Embryonic facial prominence (tissue), 1 donor: ENCODE data around the gene SLC37A4.
A peak's percentile ranks its signal among the peaks of the same experiment; 100 is the strongest.
"Not testable (repeated sequence)": the region's sequence is repeated elsewhere in the genome, so short reads cannot be mapped to it uniquely, and the experiment has no call there.

ENCODE experiments used
- DNase-seq: peaks from one replicate; pipeline ENCODE4 v3.0.0-alpha.2; 2016; ENCODE audit errors: extremely low spot score

SLC37A4 gene

DNA sequence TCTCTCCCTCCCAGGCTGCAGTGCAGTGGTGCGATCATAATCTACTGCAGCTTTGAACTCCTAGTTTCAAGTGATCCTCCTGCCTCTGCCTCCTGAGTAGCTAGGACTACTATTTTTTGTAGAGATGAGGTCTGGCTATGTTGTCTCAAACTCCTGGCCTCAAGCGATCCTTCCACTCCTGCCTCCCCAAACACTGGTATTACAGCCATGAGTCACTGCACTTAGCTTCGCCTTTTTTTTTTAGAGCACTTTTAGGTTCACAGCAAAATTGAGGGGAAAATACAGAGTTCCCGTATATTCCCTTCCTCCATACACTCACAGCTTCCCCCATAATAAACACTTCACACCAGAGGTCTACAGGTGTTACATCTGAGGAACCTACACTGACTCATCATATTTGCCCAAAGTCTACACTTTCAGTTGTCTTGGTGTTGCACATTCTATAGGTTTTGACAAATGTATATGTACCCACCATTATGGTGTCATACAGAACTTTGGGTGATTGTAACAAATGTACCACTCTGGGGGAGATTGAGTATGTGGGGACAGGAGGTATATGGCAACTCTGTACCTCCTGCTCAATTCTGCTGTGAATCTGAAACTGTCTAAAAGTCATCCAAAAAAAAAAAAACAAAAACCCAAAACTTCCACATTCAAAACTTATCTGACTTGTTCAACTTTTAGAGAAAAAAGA, 11.3 kb upstream of the SLC37A4 start:
- no peak for DNase-seq

DNA sequence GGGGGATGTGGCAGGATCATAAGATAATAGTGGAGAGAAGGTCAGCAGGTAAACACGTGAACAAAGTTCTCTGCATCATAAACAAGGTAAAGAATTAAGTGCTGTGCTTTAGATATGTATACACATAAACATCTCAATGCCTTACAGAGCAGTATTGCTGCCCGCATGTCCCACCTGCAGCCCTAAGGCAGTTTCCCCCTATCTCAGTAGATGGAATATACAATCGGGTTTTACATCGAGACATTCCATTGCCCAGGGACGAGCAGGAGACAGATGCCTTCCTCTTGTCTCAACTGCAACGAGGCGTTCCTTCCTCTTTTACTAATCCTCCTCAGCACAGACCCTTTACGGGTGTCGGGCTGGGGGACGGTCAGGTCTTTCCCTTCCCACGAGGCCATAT, 8.8 kb upstream of the SLC37A4 start:
- DNase-seq, result not testable (repeated sequence)

- no peak for DNase-seq
Measured at GRCh38 chr11:119038884-119039283, 8.2 kb upstream of the SLC37A4 start.

DNA sequence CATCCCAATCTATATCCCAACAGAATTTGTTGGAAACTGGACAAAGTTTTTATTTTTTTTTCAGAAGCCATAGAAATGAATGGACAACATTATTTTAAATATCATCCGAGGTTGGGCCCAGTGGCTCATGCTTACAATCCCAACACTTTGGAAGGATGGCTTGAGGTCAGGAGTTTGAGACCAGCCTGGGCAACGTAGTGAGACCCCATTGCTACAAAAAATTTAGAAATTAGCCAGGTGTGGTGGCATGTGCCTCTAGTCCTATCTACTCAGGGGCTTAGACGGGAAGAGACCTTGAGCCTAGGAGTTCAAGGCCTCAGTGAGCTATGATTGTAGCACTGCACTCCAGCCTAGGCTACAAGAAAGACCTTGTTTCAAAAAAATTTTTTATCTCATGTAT, 4.1 kb upstream of the SLC37A4 start:
- DNase-seq, result no peak

- DNase-seq, result not testable (repeated sequence)
Measured at GRCh38 chr11:119033421-119033820, 2.7 kb upstream of the SLC37A4 start.

DNA sequence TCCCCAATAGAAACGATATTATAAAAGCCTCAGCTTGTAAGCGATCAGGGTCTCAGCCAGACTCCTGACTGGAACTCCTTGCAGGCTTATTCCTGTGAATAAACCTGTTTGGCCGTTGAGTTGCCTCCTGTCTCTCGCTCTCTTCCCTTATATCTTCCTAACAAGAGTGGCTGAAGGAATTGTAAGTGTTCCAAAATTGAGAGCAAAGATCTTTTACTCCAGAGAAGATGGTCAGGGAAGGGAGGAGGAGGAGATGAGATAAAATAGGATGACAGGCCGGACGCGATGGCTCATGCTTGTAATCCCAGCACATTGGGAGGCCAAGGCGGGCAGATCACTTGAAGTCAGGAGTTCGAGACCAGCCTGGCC, 1.2 kb upstream of the SLC37A4 start:
- DNase-seq, result no peak

DNA sequence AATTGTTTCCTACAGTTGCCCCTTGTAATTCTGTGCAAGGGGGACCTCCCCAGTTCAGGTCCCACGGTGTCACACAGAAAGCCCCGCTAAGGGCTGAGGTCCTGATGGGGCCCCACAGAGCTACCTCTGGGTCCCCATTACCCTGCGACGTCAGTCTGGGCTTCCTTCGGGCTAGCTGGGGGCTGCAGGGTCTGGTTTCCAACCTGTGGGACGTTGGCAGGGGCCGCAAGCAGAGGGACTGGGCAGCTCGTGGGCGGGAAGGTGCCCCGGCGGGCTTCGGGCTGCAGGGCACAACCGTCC, 698 bp downstream of the SLC37A4 start:
- DNase-seq, result no peak

GRCh38 chr11:119029340-119030028, 1.2 kb downstream of the SLC37A4 start:
- DNase-seq, result no peak

- DNase-seq, result no peak
Measured at GRCh38 chr11:119029069-119029339, 1.7 kb downstream of the SLC37A4 start.

GRCh38 chr11:119028346-119029068, 2.2 kb downstream of the SLC37A4 start:
- no peak for DNase-seq

- no peak for DNase-seq
Measured at GRCh38 chr11:119027561-119028345, 2.9 kb downstream of the SLC37A4 start.

- DNase-seq, result no peak
Measured at GRCh38 chr11:119026970-119027369, 3.7 kb downstream of the SLC37A4 start.

DNA sequence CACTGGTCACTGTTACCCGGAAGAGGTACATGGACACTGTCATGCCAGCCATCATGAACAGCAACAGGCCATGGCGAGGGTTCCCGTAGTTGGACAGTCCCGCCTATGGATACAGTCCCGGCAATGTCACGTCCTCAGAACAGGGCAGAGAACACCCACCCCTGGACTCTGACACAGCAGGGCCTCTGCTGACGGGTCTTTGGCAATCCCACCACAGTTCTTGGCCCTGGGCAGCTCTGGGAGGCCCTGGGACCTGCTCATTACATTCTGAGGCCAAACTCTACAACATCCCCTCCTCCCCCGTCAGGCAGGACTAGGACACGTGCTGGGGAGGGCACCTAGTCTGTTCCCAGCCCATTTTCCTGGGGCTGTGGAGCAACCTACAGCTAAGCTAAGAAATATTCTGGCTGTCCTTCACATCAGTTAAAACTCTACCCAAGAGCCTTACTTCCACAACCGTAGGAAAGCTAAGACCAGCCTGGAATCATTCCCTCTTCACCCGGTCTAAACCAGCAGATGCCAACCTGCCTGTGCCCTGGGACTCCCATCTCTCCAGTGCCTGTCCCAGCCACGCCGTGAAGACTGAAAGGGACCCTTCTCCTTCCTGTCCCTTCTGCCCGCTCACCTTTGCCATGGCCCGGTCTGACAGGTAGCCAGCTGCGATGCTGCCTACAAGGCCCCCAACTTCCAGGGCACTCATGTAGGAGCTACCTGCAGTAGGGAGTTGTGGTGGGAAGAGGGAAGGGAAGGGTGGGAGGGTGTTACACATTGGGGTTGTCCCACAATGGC, 4.5 kb downstream of the SLC37A4 start:
- DNase-seq, result no peak

GRCh38 chr11:119025541-119025940, 5.1 kb downstream of the SLC37A4 start:
- no peak for DNase-seq

GRCh38 chr11:119025099-119025473, 5.6 kb downstream of the SLC37A4 start:
- DNase-seq, result no peak

DNA sequence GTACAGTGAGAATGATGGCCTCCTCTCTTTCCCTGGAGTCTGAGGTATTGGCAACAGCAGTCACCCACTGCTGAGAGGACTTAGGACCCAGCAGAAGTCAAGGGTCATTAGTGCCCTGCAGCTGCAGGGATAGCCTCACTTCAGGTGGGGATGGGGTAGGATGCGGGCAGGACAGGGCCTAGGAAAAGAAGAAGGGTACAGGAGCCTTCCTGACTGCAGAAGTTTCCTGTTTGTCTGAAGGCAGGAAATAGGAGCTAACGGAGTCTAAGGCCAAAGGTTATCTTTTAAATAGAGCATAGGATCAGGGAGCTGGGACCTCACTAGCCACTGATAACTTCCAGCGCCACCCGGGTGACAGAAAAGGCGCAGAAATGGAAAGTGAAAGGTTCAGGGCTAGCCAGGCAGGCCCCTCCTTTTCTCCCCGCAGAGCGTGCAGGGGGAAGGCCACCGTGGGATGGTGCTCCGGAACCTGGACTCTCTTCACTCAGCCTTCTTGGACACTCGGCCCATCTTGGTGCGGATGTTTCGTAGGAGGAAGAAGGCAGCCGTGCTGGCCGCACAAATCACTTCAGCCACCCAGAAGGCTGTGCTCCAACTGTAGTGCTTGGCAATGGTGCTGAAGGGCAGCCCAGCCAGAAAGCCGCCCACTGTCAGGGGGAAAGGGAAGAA, 6.1 kb downstream of the SLC37A4 start:
- DNase-seq, result no peak

DNA sequence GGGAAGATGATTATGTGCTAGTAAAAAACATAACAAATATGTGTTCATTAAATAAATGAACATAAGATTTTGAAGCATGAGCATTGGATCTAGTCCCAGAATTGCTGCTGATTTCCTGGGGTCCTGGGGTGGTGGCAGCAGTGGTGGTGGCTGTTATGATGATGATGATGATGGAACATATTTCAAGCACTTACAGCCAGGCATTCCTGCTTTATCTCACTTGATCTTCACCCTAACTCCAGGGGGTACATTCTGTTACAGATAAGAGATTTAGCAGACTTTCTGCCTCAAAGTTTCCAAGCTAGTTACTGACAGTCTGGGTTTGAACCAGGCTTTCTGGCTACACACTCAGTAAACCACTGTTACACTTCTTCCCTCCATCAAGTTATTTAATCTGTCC, 6.9 kb downstream of the SLC37A4 start:
- DNase-seq, result no peak

DNA sequence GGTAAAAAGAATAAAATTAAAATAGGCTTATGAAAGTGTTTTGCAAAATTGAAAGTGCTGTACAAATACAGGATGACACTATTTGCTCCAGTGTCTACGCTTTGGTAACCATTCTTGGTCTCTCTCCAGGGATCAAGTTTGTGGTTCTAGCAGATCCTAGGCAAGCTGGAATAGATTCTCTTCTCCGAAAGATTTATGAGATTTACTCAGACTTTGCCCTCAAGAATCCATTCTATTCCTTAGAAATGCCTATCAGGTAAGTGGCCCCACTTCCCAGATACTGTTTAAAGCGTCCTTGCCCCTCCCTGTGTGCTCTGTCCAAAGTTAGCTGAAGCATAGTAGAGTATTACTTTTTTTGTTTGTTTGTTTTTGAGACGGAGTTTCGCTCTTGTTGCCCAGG, 9.0 kb downstream of the SLC37A4 start:
- DNase-seq, result no peak

- no peak for DNase-seq
Measured at GRCh38 chr11:119019996-119020395, 10.7 kb downstream of the SLC37A4 start.

- peak; percentile 95 for DNase-seq
Measured at GRCh38 chr11:119018074-119018938, 12.4 kb downstream of the SLC37A4 start, which contains the start of the genes RPS25 and TRAPPC4. RPS25 (minus strand) TSS chr11:119018343; CDS start chr11:119018284, 59 bp downstream. TRAPPC4 (plus strand) TSS chr11:119018766; CDS start chr11:119018796, 30 bp downstream.
